ENCODE measurements around the gene CTNNB1.
A peak's percentile ranks its signal among the peaks of the same experiment; 100 is the strongest.

CTNNB1 gene

DNA sequence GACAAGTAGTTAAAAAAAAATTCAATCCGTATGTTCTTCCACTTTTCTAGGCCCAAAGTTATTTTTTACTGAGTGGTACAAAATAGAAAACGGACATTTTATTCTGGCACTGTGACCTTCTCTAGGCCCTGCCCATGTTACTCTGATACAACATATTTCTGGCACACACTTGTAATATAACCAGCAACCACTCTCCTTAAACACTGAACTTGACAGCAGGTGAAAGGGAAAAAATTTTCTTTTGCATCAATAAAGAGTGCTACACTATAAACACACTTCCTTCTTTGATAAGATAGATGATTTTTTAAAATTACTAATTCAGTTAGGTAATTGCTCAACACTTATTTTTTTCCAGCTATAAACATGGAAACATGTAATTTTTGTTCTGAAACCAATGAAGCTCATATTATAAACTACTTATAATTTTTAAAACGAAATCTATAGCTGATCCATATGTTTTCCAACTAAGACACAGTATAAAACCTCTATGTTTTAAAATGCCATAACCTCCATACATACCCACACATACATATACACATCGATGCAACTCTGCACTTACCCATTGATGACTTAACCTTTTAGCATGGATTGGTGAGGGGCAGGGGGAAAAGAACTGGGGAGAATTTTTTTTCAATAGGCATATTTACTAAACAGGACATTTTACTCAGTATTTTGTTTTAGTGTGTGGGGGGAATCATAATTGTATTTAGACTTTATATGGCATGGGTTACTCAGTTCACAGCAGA is 5.3 kb upstream of the CTNNB1 start:
- DNase-seq: no peak

DNA sequence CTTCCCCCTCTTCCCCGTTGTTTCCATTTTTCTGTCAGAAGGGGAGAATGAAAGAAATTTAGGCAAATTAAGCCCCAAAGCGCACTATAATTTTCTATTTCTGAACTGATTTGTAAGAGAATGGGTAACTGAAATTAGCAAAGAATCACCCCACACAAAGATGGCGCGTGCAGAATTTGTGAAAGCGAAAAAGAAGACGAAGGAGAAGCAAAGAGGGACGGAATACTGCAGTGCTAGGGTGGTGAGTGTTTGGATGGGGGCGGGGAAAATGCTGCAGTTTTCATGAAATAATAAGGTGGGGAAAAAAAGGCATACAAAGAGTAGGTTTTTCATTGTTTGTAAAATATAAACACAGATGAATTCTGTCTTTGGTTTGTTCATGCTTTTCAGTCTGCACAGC is 4.6 kb upstream of the CTNNB1 start:
- no peak for DNase-seq

DNA sequence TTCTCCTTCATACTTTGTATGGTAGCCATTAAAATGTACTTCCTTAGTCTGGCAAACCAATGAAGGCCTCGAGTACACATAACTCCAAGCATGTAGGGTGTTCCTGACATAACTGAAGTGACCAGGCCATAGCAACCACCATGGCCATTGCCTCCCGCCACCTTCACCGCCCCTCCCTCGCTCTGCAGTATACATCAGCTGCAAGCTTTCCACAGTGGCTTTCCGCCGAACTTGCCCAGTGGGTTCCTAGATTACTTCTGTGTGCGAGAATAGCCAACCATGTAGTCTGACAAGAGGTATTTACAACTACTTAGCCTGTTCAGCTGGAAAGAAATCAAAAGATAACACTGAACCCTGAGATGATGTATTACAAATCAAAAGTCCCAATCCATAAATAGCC is 3.4 kb upstream of the CTNNB1 start:
- DNase-seq: no peak

GRCh38 chr3:41196499-41197410 is 2.5 kb upstream of the CTNNB1 start:
- no peak for DNase-seq

GRCh38 chr3:41198046-41198445 is 1.3 kb upstream of the CTNNB1 start:
- DNase-seq: no peak

GRCh38 chr3:41198526-41198925 is 779 bp upstream of the CTNNB1 start:
- DNase-seq: peak; percentile 49

DNA sequence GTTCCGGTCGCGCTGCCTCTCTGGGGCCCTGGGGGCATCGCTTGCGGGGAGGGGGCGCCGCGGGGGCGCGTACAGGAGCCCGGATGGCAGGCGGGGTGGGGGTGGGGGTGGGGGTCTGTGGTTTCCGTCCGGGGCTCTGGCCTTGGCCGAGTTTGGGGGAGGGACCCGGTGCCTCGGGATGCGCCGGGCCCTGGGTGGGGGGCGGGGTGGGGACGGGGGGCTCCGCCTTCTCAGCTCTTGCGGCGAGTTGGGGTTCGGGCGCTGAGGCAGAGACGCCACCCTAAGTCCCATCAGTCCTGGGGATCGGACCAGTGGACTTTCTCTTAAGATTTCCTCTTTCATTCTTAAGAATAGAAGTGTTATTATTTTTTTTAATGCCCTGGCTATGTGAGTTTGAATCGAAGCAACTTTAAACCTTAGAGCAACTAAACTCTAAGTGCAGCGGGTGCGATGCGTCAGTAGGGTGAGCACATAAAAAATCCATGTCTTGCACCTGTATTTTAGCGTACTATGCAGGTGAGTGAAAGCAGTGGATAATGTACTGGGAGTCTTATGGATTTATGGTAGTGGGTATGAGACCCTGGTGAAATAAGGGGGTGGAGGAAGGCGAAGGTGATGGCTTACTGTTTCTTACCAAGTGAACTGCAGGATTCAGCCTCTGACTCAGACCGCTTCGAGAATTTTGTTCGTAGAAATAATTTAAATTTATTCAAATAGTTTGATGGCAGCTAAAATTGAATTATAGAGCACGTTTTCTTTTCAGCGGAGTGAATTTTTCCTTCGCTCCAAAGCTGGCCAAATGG is 762 bp downstream of the CTNNB1 start:
- DNase-seq: no peak

DNA sequence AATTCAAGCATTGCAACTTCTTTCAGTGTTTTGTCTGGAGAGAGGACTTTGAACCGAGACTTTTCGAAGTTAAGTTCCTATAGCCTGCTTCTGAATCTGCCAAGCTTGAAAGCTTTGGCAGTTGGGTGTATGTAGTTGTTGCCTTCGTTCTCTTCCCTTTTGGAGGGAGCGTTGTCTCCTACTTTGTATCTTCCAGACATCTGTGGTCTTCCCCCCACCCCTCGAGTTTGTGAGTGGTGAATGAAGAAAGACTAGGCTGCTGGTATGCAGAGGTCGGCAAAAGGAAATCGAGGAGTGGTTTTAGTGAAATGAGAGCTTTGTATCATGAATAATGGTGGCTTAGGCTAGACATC is 1.3 kb downstream of the CTNNB1 start:
- peak; percentile 36 for DNase-seq

DNA sequence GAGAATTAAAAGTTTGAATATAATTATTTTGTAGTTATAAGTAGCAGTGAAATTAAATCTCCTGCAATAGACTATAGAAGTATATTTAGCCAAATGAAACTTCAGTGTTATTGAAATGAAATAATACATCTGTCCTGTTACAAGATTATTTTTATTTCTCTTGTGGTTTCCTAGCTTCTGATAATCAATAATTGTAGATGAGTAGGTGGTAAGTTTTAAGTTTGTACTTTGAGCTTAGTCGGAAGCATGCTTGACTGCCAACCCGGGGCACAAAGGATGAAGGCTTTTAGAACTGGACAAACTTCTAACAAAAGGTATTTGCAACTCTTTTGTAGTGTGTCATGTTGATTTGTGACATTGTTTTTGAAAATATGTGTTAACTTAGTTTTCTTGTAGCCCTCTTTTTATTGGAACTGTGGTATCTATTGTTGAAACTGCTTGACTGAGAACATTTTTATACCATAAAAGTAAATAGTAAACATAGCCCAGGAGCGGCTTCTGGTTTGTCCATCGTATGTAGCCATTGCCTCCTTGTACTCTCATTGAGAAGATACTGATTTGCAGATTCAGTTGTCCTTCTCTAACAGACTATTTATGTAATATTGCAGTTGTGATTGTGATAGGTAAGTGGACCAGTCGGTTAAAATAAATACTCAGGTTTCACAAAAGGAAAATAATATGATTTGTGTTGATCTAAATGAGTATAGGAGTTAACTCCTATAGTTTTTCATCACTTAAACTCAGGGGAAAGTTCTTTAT is 2.9 kb downstream of the CTNNB1 start:
- DNase-seq: no peak

DNA sequence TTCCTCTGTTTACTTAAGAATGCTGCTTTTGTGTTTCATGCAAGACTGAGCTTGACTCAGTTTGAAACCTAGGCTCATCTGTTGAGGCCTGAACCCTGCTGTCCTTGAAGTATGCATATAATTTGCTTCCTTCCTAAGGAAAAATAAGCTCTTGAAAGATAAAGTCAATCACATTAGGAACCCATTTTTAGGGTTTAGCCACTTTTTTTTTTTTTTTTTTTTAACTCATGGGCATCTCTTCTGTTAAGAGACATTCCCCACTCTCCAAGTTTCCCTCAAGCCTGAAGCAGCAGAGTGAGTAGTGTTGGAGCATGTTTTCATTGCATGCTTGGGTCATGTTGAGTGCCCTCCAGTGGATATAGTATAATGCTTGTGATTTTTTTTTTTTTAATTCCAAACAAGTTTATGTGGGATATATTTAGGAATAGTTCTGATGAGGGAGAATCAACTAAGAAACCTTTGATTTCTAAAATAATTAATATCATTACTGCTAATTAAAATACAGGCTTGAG is 3.6 kb downstream of the CTNNB1 start:
- DNase-seq: peak; percentile 25

DNA sequence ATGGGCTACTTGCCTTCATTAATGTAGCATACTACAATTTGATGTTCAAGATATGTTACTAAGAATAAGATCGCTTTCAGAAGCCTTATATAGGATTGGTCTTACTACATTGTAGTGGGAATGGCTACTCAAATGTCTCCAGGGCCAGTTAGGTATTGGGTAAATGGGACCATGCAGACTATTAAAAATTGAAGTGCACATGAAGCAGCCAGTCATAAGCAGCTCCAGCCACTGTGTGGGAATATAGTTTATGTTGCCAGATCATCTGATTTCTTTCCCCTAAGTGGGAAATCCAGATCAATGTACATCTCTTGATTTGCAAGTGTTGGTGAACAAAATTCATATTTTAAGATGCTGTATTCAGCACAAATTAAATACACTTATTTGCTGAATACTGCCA is 5.1 kb downstream of the CTNNB1 start:
- DNase-seq: no peak

DNA sequence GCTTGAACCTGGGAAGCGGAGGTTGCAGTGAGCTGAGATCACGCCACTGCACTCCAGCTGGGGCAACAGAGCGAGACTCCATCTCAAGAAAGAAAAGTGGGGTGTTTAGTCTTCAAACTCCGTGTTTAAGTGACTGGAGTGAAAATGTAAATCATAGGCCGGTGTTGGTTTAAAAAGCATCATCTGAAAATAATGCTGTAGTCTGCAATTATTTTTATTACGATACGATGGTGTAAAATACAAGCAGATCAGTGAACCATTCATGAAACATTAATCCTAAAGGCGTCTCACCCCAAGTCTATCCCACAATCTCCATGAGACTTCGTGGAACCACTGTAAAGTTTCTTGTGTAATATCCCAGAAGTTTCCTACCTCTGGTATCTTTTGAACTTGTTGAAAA is 6.3 kb downstream of the CTNNB1 start:
- no peak for DNase-seq

DNA sequence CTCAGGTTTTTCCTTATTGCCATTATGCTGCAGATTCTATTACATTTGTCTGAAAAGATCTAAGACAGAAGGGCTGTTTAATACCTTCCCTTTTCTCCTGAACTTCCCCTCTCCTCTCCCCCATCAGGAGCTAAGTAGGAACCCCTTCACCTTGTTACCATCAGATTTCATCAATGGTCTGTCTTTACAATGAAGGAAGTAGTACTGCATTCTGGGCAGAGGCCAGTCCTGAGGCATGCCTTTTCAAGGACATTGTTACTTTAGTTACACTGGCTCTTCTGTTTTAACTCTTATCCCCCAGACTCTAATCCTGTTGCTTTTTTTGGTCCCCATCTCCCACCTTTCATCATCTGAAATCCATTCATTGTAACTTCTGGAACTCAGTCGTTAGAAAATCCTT is 8.1 kb downstream of the CTNNB1 start:
- no peak for DNase-seq

- no peak for DNase-seq
These were observed 9.4 kb downstream of the CTNNB1 start for GRCh38 chr3:41208507-41209220.

DNA sequence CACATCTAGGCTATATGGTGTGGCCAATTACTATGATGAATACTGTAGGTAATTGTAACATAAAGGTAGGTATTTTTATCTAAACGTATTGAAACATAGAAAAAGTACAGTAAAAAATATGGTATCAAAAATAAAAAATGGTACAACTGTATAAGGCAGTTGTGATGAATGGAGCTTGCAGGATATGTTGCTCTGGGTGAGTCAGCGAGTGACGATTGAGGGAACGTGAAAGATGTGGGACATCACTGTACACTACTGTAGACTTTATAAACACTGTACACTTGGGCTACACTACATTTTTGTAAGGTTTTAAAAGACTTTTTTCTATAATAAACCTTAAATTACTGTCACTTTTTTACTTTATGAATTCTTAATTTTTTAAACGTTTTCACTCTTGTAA is 10.3 kb downstream of the CTNNB1 start:
- DNase-seq: no peak

- no peak for DNase-seq
These were observed 11.7 kb downstream of the CTNNB1 start for GRCh38 chr3:41210966-41211365.

DNA sequence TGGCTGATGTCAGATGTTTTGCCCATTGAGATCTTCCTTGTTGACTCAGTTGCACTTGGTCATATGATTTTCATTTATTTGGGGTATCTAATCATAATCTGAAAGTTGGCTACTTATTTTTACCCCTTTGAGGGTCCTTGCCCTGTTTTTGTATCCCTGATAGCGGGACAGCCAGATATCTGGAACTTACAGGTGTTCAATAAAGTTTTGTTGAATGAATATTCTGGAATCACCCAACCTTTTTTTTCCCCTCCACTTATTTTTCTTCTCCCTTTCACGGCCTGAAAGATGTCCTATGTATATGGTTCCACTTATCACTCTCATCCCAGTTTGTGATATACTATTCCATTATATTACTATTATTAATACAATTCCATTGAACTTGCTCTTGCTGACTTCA is 12.8 kb downstream of the CTNNB1 start:
- no peak for DNase-seq

GRCh38 chr3:41213588-41213987 is 14.3 kb downstream of the CTNNB1 start:
- DNase-seq: no peak

- DNase-seq: no peak
These were observed 17.1 kb downstream of the CTNNB1 start for GRCh38 chr3:41216422-41216821.

- DNase-seq: no peak
These were observed 17.7 kb downstream of the CTNNB1 start for GRCh38 chr3:41216993-41217392.

DNA sequence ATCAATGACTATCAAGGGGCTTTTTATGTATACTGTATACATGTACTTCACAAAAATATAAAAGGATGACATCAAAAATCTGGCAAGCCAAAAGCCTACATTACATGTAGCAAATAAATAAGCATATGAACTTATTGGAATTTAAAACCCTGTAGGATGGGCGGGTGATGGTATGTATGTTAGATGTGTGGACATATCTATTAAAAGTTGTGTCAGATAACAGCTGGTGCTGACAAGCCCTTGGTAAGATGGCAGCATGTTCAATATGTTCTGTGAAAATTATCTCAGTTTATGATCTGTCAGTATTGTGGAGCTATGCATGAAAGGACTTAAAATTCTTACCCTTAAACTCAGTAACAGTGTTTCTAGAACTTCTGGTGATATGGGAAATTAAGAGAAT is 20.1 kb downstream of the CTNNB1 start:
- DNase-seq: no peak

Measured in GDM1 (cell line).